Activated CD4-positive, alpha-beta memory T cell treated with anti-CD3 and anti-CD28 coated beads for 36 hours (primary cell): ENCODE data around the gene GPER1. TPM values are rescaled to one million over a fixed set of nuclear protein-coding genes. Genes with fewer than 3 reads are reported as not detected.

Experiments used
- CTCF ChIA-PET: fragments of 350-600 bp; sonication (Branson Sonifier 250); formaldehyde crosslinking; loops from one replicate; lab custom pipeline; 2021; ENCODE audit warnings: antibody characterized with exemption, inconsistent platforms; lab: Charles Lee
- POLR2A ChIA-PET: fragments of 350-600 bp; sonication (Branson Sonifier 250); formaldehyde crosslinking; loops from one replicate; lab custom pipeline; 2021; ENCODE audit warnings: antibody characterized with exemption; lab: Charles Lee
- DNase-seq: peaks from one replicate; pipeline ENCODE4 v3.0.0-alpha.2; 2020
- H3K27ac Mint-ChIP-seq: one replicate; pipeline ENCODE4 v1.8.0; 2021; ENCODE audit warnings: mixed read lengths
- H3K27me3 Mint-ChIP-seq: one replicate; pipeline ENCODE4 v1.8.0; 2021; ENCODE audit warnings: mixed read lengths
- H3K36me3 Mint-ChIP-seq: one replicate; pipeline ENCODE4 v1.8.0; 2021; ENCODE audit warnings: mixed read lengths
- H3K4me1 Mint-ChIP-seq: one replicate; pipeline ENCODE4 v1.8.0; 2021; ENCODE audit warnings: low read depth, mixed read lengths
- H3K4me3 Mint-ChIP-seq: one replicate; pipeline ENCODE4 v1.8.0; 2021; ENCODE audit warnings: mild to moderate bottlenecking, mixed read lengths
- H3K9me3 Mint-ChIP-seq: one replicate; pipeline ENCODE4 v1.8.0; 2021; ENCODE audit warnings: mixed read lengths
- intact Hi-C: fragments of 100-400 bp; cut with micrococcal nuclease; formaldehyde crosslinking; loops from one replicate; pipeline ENCODE4 v1.15.1; 2023
- total RNA-seq, 2 experiments: library from RNA; stranded (reverse); gene quantifications; one replicate each; pipeline ENCODE4 v1.2.3, GENCODE V29; 2021

Gene GPER1
- total RNA-seq, 2 experiments from 2014 or later = 0.12 to 0.22 TPM

DNA sequence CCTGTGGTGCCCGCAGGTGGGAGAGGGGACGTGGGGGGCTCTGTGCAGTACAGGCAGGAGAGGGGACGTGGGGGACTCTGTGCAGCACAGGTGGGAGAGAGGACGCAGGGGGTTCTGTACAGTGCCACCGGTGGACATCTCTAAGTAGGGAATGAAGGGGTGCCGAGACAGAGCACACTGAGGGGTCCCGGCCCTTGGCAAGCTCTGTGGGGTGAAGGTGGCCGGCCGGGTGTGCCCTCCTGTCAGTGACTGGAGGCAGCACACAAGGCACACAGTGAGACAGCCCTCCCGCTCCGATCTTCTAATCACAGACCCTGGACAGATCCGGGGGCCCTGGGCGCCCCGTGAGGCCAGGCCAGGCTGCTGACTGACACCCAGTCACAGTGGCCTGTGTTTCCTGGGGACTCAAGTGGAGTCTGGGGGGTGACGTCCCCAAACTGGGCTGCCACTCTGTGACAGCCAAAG is 32.4 kb upstream of the GPER1 start:
- Mint-ChIP-seq H3K27ac (peak overlapping the region; percentile 45), H3K36me3 (peaks cover 1% of the 10 kb centered on the region), H3K9me3 (no peaks in the 10 kb centered on the region), H3K4me3 (no peak overlapping the region), H3K4me1 (peaks cover 29% of the 10 kb centered on the region), H3K27me3 (no peaks in the 10 kb centered on the region)
- ChIA-PET POLR2A (no interaction called here), CTCF (interaction anchor here (1.2 to 2.1 kb wide), 2 partner anchors 10 to 62 kb away, joined by 4 to 10 read pairs; no protein-coding TSS in a partner anchor)
- no peak for DNase-seq
- intact Hi-C loops = no loop called here

DNA sequence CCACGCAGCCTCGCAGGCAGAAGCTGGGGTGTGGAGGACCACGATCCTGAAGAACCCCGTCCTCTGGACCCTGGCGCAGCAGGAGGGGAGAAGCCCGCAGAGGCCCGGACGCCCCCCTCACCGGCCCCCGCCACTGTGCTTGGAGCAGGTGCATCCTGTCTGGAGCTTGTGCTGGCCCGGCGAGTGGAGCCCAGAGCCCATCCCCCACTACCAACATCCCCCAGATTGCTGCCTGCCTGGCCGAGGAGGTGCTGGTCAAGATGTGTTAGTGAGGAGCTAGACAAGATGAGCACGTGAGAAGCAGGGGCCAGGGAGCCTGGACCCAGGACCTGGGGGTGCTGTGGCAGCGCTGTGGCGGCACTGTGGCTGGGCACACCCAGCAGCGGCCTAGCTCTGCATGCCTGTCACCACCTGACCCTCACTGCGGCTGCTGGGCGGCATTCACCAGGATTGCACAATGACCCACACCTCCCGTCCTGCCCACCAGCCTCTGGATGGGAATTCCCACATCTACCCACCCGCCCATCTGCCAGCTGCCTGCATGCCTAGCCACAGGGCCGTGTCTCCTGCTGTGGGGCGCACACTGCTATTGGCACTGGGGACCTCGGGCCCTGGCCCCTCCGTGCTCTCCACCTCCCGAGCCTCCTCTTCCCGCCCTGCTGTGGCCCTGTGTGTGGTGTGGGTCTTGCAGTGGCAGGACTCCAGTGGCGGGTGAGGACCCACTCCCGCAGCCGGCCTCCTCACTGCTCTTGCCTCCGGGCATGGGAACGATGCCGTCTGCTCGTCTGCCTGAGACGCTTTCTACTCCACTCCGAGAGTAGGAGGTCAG is 31.7 kb upstream of the GPER1 start:
- peaks cover 29% of the 10 kb centered on the region for H3K4me1 Mint-ChIP-seq
- CTCF ChIA-PET = interaction anchor here (1.2 to 2.1 kb wide), 2 partner anchors 10 to 62 kb away, joined by 4 to 10 read pairs; no protein-coding TSS in a partner anchor
- DNase-seq = no peak
- intact Hi-C loops = no loop called here
- H3K27ac Mint-ChIP-seq = no peak overlapping the region
- H3K4me3 Mint-ChIP-seq = no peak overlapping the region
- peaks cover 1% of the 10 kb centered on the region for H3K36me3 Mint-ChIP-seq
- H3K9me3 Mint-ChIP-seq = no peaks in the 10 kb centered on the region
- no peaks in the 10 kb centered on the region for H3K27me3 Mint-ChIP-seq
- POLR2A ChIA-PET = no interaction called here

DNA sequence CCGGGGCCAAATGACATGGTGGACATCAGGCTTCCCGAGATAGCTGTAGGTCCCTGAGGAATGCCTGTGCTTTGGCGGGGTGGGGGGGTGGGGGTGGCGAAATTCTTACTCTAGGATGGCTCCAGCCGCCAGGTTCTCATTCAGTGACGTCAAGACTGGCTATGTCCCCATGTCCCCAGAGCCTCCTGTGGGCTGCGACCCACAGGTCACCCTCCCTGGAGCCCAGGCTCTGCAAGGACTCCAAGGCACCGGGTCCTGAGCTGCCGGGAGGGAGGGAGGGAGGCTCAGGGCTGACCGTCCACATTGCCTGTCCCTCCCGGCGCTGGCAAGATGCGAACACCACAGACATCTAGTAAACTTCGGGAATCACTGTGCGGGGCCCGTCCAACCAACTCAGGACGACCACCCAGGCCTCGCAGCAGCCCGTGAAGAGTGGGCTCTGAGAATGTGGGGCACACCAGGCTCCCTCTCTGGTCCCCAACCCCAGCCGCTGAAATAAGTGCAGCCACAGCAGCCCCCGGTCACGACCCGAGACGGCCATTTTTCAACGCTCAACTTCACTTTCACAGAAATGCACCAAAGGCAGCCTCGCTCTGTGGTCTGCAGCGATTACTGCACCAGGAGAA is 31.0 kb upstream of the GPER1 start:
- no peak for DNase-seq
- H3K27me3 Mint-ChIP-seq = no peaks in the 10 kb centered on the region
- intact Hi-C loops = no loop called here
- CTCF ChIA-PET = interaction anchor here (1.2 to 2.6 kb wide), 3 partner anchors 9 to 64 kb away, joined by 4 to 22 read pairs (median 10); no protein-coding TSS in a partner anchor
- no peak overlapping the region for H3K4me3 Mint-ChIP-seq
- POLR2A ChIA-PET = no interaction called here
- H3K27ac Mint-ChIP-seq = no peak overlapping the region
- H3K9me3 Mint-ChIP-seq = no peaks in the 10 kb centered on the region
- peaks cover 1% of the 10 kb centered on the region for H3K36me3 Mint-ChIP-seq
- H3K4me1 Mint-ChIP-seq = peaks cover 24% of the 10 kb centered on the region

DNA sequence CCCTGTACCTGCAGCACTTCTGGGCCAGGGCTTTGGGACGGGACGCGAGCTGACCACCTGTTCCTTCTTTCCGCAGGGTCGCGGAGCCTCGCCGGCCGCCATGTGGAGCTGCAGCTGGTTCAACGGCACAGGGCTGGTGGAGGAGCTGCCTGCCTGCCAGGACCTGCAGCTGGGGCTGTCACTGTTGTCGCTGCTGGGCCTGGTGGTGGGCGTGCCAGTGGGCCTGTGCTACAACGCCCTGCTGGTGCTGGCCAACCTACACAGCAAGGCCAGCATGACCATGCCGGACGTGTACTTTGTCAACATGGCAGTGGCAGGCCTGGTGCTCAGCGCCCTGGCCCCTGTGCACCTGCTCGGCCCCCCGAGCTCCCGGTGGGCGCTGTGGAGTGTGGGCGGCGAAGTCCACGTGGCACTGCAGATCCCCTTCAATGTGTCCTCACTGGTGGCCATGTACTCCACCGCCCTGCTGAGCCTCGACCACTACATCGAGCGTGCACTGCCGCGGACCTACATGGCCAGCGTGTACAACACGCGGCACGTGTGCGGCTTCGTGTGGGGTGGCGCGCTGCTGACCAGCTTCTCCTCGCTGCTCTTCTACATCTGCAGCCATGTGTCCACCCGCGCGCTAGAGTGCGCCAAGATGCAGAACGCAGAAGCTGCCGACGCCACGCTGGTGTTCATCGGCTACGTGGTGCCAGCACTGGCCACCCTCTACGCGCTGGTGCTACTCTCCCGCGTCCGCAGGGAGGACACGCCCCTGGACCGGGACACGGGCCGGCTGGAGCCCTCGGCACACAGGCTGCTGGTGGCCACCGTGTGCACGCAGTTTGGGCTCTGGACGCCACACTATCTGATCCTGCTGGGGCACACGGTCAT is 30.3 kb upstream of the GPER1 start:
- POLR2A ChIA-PET = interaction anchor here (0.7 kb wide), 1 partner anchor 40 kb away, joined by 3 read pairs; no protein-coding TSS in a partner anchor
- peaks cover 1% of the 10 kb centered on the region for H3K36me3 Mint-ChIP-seq
- peaks cover 24% of the 10 kb centered on the region for H3K4me1 Mint-ChIP-seq

DNA sequence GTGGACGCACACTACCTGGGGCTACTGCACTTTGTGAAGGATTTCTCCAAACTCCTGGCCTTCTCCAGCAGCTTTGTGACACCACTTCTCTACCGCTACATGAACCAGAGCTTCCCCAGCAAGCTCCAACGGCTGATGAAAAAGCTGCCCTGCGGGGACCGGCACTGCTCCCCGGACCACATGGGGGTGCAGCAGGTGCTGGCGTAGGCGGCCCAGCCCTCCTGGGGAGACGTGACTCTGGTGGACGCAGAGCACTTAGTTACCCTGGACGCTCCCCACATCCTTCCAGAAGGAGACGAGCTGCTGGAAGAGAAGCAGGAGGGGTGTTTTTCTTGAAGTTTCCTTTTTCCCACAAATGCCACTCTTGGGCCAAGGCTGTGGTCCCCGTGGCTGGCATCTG is 29.6 kb upstream of the GPER1 start:
- Mint-ChIP-seq H3K4me1 (peaks cover 24% of the 10 kb centered on the region), H3K36me3 (peaks cover 1% of the 10 kb centered on the region), H3K27ac (no peak overlapping the region), H3K9me3 (no peaks in the 10 kb centered on the region), H3K4me3 (no peak overlapping the region), H3K27me3 (no peaks in the 10 kb centered on the region)
- ChIA-PET POLR2A (interaction anchor here (0.7 kb wide), 1 partner anchor 41 kb away, joined by 3 read pairs; no protein-coding TSS in a partner anchor), CTCF (interaction anchor here (1.7 to 2.6 kb wide), 2 partner anchors 14 to 65 kb away, joined by 8 to 22 read pairs; partner anchors contain the start of gene GPR146)
- intact Hi-C loops = no loop called here
- no peak for DNase-seq

More for the DNA sequence above, 30.3 kb upstream of the GPER1 start:
- DNase-seq = no peak
- CTCF ChIA-PET = interaction anchor here (1.7 to 2.6 kb wide), 2 partner anchors 13 to 65 kb away, joined by 8 to 22 read pairs; partner anchors contain the start of gene GPR146
- intact Hi-C loops = no loop called here
- no peak overlapping the region for H3K4me3 Mint-ChIP-seq
- no peaks in the 10 kb centered on the region for H3K9me3 Mint-ChIP-seq
- H3K27me3 Mint-ChIP-seq = no peaks in the 10 kb centered on the region
- no peak overlapping the region for H3K27ac Mint-ChIP-seq

DNA sequence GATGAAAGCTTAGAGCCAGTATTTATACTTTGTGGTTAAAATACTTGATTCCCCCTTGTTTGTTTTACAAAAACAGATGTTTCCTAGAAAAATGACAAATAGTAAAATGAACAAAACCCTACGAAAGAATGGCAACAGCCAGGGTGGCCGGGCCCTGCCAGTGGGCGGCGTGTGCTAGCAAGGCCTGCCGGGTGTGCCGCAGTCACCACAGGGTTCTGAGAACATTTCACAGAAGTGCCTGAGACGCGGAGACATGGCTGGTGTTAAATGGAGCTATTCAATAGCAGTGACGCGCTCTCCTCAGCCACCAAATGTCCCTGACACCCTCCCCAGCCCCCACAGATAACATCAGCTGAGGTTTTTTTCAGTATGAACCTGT is 29.1 kb upstream of the GPER1 start:
- Mint-ChIP-seq H3K4me1 (peaks cover 24% of the 10 kb centered on the region), H3K27ac (no peak overlapping the region), H3K27me3 (no peaks in the 10 kb centered on the region), H3K36me3 (peaks cover 1% of the 10 kb centered on the region), H3K4me3 (no peak overlapping the region), H3K9me3 (no peaks in the 10 kb centered on the region)
- peak; percentile 28 for DNase-seq
- ChIA-PET POLR2A (no interaction called here), CTCF (interaction anchor here (1.7 to 2.6 kb wide), 2 partner anchors 14 to 66 kb away, joined by 8 to 22 read pairs; partner anchors contain the start of gene GPR146)
- intact Hi-C loops = no loop called here

DNA sequence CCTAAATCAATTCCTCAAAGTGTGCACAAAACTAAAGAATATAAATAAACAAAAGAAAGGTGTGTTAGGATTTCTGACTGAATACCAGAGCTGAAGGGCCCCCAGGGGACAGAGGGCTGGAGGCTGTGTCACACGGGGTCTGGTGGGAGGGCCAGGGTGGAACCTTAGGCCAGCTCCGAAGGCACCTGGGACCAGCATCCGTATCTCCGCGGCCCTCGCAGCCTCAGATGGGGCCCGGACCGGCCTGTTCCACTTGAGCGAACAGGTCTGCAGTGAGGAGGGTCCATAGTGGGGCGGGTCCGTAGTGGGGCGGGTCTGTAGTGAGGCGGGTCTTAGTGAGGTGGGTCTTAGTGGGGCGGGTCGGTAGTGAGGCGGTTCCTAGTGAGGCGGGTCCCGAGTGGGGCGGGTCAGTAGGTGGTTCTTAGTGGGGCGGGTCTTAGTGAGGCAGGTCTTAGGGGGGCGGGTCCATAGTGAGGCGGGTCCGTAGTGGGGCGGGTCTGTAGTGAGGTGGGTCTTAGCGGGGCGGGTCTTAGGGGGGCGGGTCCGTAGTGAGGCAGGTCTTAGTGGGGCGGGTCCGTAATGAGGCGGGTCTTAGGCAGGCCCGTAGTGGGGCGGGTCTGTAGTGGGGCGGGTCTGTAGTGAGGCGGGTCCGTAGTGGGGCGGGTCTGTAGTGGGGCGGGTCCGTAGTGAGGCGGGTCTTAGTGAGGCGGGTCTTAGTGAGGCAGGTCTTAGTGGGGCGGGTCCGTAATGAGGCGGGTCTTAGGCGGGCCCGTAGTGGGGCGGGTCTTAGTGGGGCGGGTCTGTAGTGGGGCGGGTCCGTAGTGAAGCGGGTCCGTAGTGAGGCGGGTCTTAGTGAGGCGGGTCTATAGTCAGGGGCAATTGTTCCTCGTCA is 28.5 kb upstream of the GPER1 start:
- intact Hi-C loops = no loop called here
- DNase-seq = peak; percentile 39
- ChIA-PET CTCF (interaction anchor here (1.7 to 3.1 kb wide), 3 partner anchors 15 to 66 kb away, joined by 8 to 28 read pairs (median 22); partner anchors contain the start of gene GPR146), POLR2A (no interaction called here)
- no peaks in the 10 kb centered on the region for H3K27me3 Mint-ChIP-seq
- no peaks in the 10 kb centered on the region for H3K9me3 Mint-ChIP-seq
- peaks cover 20% of the 10 kb centered on the region for H3K4me1 Mint-ChIP-seq
- H3K36me3 Mint-ChIP-seq = peaks cover 1% of the 10 kb centered on the region
- no peak overlapping the region for H3K27ac Mint-ChIP-seq
- H3K4me3 Mint-ChIP-seq = no peak overlapping the region

DNA sequence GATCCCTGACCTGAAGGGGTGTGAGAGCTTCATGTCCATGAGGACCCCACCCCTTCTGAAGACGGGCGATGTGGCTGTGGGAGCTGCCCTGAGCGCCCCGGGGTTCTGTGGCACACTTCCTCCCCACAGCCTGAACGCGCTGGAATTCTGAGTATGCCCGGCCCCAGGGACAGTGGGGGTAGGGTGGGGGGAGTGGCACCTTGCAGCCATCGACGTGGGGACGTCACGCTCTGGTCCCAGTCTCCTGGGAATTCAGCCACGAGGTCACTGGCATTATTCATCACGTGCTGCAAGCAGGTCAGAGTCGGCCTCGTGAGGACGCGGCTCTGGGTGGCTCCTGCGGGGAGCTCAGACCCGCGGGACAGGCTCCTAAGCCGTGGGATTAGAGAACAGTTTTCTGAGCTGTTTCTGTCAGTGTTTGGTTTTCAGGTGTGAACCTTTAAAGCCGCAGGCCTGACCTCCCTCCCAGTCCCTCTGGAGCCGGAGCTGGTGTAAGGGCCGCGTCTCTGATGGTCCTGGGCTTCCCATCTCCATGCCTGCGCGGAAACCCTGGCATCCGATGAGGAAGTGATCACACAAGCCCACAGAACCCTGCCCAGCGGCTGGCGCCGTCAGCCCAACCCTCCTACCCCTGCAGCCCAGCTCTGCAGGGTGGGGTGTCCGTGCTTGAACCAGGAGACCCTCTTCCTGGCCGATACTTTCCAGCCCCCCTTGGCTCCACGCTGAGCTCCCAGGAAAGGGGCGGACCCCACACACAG is 27.4 kb upstream of the GPER1 start:
- H3K4me1 Mint-ChIP-seq = peaks cover 13% of the 10 kb centered on the region
- no peak for DNase-seq
- H3K27me3 Mint-ChIP-seq = no peaks in the 10 kb centered on the region
- no peak overlapping the region for H3K4me3 Mint-ChIP-seq
- POLR2A ChIA-PET = interaction anchor here (1.0 kb wide), 1 partner anchor 67 kb away, joined by 4 read pairs; no protein-coding TSS in a partner anchor
- intact Hi-C loops = no loop called here
- CTCF ChIA-PET = interaction anchor here (3.1 kb wide), 1 partner anchor 67 kb away, joined by 28 read pairs; no protein-coding TSS in a partner anchor
- H3K27ac Mint-ChIP-seq = no peak overlapping the region
- peaks cover 1% of the 10 kb centered on the region for H3K36me3 Mint-ChIP-seq
- no peaks in the 10 kb centered on the region for H3K9me3 Mint-ChIP-seq

DNA sequence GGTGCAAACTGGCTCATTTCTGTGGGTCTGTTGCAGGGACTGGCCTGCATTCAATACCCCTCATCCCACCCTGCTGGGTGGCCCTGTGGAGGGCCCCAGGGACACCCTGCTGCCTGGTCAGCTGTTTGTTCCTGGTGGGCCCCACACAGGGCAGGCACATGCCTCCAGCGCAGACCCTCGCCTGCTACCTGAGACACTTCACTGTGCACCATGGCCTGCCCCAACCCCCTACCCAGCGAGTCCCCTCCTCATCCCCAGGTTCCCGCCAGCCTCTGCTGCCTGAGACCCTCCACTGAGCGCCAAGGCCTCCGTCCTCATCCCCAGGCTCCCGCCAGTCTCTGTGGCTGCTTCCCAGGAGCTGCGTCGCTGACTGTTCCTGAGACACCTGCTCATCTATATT is 26.7 kb upstream of the GPER1 start:
- no peaks in the 10 kb centered on the region for H3K27me3 Mint-ChIP-seq
- CTCF ChIA-PET = interaction anchor here (3.1 kb wide), 1 partner anchor 68 kb away, joined by 28 read pairs; no protein-coding TSS in a partner anchor
- DNase-seq = no peak
- H3K9me3 Mint-ChIP-seq = no peaks in the 10 kb centered on the region
- H3K4me3 Mint-ChIP-seq = no peak overlapping the region
- peaks cover 12% of the 10 kb centered on the region for H3K4me1 Mint-ChIP-seq
- H3K27ac Mint-ChIP-seq = no peak overlapping the region
- peaks cover 1% of the 10 kb centered on the region for H3K36me3 Mint-ChIP-seq
- intact Hi-C loops = no loop called here
- POLR2A ChIA-PET = no interaction called here
